ENCODE measurements around the gene NANP.
"Not testable (repeated sequence)": the region's sequence is repeated elsewhere in the genome, so short reads cannot be mapped to it uniquely, and the experiment has no call there.

Gene NANP

GRCh38 chr20:25605148-25605547 is 18.7 kb downstream of the NANP start:
- no peak for DNase-seq

GRCh38 chr20:25604611-25605010 is 19.2 kb downstream of the NANP start:
- DNase-seq = no peak

DNA sequence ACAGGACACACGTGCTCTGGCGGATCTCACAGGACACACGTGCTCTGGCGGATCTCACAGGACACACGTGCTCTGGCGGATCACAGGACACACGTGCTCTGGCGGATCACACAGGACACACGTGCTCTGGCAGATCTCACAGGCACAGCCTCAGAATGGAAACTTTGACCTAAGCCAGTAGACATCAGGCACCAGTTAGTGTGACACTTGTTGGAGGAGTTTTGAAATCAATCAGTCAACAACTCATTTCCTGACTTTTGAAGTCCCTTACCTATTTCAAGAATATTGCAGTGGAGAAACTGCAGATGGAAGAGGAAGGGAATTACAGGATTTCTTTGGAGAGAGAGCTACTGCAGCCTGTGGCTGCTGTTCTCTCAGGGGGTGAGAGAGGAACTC is 20.9 kb downstream of the NANP start:
- DNase-seq = not testable (repeated sequence)

GRCh38 chr20:25602191-25602913 is 21.5 kb downstream of the NANP start:
- DNase-seq = not testable (repeated sequence)

DNA sequence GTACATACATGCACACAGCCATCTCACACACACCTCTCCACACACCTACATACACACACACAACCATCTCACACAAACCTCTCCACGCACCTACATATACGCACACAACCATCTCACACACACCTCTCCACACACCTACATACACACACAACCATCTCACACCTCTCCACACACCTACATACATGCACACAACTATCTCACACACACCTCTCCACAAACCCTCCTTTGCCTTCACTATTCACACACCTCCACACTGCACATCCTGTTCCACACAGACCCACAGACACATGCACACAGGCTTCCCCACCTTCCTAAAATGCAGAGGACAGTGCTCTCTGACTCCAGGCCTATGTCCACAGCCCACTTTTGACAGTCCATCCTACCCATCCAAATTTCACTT is 22.2 kb downstream of the NANP start:
- DNase-seq = no peak

- DNase-seq = peak; percentile 40
These were observed 23.2 kb downstream of the NANP start for GRCh38 chr20:25600632-25601031.

- DNase-seq = no peak
These were observed 31.5 kb downstream of the NANP start for GRCh38 chr20:25592135-25592852.

DNA sequence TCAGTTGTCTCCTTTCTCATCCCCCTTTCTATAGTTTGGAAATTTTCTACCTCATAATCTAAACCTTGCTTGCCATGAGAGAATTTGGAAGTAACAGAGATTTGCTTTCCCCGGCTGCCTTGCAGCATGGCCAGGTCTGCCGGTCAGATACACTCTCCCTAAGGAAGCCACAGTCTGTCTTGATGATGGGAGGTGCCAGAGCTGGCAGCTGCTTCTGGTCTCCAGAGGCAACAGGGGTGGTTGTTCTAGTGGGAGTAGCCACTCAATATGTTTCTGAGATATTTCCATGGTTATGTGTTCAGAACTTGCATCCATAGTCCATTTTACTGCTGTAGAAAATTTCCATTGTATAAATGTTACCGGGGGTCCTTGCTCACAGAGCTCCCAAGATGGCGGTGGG is 33.0 kb downstream of the NANP start:
- DNase-seq = not testable (repeated sequence)

DNA sequence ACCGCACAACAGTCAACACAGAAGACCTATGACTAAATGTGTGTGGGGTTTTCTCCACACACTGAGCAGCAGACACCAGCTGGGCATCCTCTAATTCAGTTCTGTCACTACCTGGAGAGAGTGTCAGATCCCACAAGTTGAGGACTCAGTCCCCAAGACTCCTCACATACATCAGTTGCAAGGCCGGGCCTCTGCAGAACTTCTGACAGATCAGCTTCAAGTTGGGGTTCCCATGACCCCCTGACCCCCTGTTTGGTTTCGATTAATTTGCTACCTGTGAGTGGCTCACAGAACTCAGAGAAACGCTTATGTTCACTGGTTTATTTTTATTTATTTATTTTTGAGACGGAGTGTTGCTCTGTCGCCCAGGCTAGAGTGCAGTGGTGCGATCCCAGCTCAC is 35.3 kb downstream of the NANP start:
- DNase-seq = no peak

GRCh38 chr20:25587536-25587935 is 36.3 kb downstream of the NANP start:
- DNase-seq = no peak

DNA sequence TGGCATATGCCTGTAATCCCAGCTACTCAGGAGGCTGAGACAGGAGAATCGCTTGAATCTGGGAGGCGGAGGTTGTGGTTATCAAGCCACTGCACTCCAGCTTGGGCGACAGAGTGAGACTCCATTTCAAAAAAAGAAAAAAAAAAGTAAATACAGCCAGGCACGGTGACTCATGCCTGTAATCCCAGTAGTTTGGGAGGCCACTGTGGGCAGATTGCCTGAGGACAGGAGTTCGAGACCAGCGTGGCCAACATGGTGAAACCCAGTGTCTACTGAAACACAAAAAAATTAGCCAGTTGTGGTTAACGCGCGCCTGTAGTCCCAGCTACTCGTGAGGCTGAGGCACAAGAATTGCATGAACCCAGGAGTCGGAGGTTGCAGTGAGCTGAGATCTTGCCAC is 36.9 kb downstream of the NANP start:
- DNase-seq = no peak

DNA sequence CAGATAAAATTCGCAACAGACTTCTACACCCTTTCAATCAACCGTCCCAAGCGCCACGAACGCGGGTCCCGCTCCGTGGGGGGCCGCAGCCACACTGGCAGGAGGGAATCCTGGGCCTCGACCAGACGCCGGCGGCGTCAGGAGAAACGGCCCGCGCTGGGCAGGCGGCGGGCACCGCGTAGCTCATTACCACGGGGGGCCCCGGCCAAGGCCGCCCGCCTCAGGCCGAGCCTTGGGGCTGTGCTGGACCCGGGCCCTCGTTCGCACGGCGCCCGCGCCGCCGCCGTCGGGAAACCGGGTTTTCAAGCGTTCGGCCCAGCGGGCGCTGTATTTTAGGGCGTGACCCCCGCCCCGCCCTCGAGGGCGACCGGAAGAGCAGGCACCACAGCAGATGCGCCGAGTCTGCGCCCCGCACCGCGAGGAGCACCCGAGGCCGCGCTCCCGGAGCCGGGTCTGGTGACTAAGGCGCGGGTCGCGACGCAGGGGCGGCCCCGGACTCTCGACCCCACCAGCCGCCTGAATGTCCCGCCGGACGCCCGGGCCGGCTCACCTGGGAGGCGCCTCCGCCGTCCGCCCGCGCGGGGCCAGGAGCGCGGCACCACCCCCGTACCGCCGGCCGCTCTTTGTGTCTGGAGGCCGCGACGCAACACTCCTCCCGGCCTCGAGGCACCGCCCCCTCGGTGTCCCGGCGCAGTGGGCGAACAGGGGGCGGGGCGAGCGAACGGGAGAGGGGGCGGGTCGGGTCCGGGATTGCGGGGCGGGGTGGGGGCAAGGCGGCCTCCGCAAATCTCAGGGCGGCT is 38.7 kb downstream of the NANP start, which contains the start of gene NINL:
TSS of gene NINL (minus strand) at position 627 of the 800 bp plus-strand sequence. CDS start 58,944 bp downstream, outside the sequence.
- peak; percentile 84 for DNase-seq

DNA sequence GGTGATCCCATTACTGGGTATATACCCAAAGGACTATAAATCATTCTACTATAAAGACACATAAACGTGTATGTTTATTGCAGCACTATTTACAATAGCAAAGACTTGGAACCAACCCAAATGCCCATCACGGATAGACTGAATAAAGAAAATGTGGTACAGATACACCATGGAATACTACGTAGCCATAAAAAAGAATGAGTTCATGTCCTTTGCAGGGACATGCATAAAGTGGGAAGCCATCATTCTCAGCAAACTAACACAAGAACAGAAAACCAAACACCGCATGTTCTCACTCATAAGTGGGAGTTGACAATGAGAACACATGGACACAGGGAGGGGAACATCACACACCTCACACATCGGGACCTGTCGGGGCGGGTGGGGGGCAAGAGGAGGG is 40.2 kb downstream of the NANP start:
- DNase-seq = not testable (repeated sequence)

GRCh38 chr20:25580711-25581110 is 43.1 kb downstream of the NANP start:
- DNase-seq = no peak

GRCh38 chr20:25579081-25579770 is 44.6 kb downstream of the NANP start:
- DNase-seq = no peak

- DNase-seq = no peak
These were observed 46.9 kb downstream of the NANP start for GRCh38 chr20:25576783-25577530.

- DNase-seq = no peak
These were observed 49.4 kb downstream of the NANP start for GRCh38 chr20:25574411-25574810.

GRCh38 chr20:25573288-25574251 is 50.2 kb downstream of the NANP start:
- no peak for DNase-seq

GRCh38 chr20:25571817-25572216 is 52.0 kb downstream of the NANP start:
- DNase-seq = no peak

DNA sequence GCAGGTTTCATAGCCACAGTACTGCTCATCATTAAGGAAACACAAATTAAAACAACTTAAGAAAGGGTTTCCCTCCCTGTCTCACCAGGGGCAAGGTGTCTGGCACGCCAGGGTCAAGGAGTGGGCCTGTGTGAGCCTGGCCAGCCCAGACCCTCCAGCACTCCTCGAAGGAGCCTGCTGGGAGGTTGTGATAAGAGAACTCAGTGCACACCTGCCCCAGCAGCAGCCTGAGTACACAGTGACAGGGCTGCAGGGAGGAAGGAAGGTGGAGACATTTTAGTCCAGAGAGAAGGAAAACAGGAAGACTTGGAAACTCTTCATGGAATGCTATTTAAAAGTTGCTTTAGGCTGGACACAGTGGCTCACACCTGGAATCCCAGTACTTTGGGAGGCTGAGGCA is 52.6 kb downstream of the NANP start:
- DNase-seq = no peak

- DNase-seq = no peak
These were observed 53.7 kb downstream of the NANP start for GRCh38 chr20:25570148-25570530.
